ENCODE results near the gene SLC5A9.
A peak's percentile ranks its signal among the peaks of the same experiment; 100 is the strongest.
"Not testable (repeated sequence)": the region's sequence is repeated elsewhere in the genome, so short reads cannot be mapped to it uniquely, and the experiment has no call there.

The SLC5A9 gene

DNA sequence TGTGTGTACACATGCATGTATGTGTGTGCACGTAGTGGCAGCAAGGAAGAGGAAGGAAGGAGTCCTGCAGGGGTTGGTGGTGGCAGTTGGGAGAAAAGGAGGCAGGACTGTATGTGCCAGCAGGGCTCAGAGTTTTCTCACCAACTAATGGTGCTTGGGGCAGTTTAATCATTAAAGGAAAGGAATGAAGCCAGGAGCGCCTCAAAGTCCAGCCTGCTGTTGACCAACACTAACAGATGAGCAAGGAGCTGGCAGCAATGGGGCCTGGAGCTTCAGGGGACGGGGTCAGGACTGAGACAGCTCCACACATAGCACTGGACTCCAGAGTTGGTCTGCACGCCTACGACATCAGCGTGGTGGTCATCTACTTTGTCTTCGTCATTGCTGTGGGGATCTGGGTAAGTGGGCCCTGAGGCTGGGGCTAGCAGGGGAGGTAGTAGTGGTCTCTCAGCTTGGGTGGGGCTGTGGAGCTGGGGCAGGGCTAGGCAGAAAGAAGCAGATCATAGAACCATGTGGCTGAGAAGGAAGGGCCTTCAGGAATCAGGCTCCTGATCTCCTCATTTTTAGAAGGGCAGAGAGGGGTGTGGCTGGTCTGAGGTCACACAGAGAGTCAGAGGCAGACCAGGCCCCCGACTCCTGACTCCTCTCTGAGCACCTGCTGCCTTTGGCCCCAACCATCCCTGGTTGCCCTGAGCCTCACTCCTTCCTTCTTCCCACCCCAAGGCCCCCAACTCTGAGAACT lies at the start of gene SLC5A9:
Gene SLC5A9 (plus strand): TSS at position 216 of the 742 bp plus-strand sequence. CDS start 21 bp downstream, at position 237.
- DNase-seq = no peak

DNA sequence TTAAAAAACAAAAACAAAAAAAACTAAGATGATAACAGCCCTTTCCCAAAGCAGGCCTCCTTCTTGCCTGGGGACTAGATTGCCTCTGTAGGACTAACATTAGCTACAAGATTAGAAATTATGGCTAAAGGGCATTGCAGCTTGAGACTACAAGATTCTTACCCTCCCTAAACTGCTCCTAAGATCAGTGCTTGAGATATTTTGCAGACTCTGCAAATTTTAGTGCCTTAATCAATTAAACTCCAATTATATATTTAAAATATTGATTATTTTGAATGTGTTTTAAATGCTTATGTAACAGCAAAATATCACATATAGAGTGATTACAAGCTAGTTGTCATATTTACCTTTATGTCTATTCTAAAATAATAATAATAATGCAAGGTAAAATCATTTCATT lies 47.4 kb upstream of the SLC5A9 start:
- DNase-seq = no peak

DNA sequence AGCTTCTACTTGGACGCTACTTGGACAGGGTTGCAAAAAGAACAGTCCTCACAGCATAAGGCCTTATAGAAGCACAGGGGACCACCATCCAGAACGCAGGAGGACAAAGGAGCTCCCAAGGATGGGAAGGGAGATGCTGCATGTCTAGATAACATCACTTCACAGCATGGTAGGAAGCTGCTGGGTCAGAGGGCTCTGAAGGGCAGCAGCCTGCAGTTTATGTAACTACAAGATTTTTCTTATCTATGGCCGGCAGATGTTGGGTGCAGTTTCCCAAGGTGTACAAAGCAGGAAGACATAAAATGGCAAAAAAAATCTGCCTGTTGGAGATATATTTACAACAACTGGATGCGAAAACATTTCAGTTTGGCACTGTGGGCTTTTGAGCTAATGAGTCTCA lies 45.3 kb upstream of the SLC5A9 start:
- no peak for DNase-seq

DNA sequence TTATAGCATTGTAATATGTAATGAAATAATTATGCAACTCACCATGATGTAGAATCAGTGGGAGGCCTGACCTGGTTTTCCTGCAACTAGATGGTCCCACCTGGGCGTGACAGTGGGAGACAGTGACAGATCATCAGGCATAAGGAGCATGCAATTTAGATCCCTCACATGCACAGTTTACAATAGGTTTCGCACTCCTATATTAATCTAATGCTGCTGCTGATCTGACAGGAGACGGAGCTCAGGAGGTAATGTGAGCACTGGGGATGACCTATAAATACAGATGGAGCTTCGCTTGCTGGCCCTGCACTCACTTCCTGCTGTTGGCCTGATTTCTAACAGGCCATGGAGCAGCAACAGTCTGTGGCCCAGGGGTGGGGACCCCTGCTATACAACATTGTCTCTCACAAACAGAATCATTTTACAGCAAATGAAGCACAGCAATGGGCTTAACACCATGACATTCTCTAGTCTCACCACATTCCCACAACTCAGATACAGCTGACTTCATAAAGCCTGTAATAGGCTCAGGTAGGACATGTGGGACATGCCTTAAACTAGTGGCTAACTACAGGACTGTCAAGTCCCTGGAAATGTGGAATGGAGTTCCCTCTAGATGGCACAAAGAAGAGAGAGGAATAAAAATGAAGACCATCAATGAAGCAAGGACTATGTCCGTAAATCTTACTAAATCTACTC lies 40.7 kb upstream of the SLC5A9 start:
- DNase-seq = no peak

DNA sequence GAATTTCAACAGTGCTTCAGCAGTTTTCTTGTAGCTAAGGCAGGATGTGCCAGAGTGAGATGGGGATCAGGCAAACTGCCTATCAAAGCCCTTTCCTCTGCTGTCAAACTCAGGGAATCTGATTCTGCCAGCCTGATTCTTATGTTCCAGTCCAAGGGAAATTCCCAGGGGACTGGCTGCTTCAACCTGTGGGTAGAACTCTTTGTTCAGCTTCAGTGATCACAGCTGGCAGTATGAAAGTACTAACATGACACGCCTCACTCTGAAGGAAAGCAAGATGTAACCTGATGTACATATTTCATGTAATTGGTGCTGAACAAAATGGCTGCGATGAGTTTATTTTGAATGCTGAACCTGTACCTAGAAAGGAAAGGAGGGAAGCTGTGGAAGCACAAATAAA lies 40.1 kb upstream of the SLC5A9 start:
- no peak for DNase-seq

DNA sequence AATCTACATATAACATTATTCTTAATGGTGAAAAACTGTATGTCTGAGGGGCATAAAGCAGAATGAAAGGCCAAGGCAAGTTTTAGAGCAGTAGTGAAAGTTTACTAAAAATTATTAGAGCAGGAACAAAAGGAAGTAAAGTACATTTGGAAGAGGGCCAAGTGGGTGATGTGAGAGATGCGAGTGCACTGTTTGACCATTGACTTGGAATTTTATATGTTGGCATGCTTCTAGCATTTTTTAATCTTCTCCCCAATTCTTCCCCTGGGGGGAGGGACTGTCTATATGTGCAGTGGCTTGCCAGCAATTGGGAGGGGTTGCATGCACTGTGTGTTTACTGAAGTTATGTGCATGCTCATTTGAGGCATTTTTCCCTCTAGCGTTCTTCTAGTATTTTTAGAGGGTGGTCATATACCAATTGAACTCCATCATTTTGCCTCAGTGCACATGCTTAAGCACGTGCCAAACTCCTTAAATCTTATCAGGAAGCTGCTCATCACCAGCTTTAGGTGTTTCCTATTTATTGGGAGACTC lies 36.1 kb upstream of the SLC5A9 start:
- DNase-seq = no peak

DNA sequence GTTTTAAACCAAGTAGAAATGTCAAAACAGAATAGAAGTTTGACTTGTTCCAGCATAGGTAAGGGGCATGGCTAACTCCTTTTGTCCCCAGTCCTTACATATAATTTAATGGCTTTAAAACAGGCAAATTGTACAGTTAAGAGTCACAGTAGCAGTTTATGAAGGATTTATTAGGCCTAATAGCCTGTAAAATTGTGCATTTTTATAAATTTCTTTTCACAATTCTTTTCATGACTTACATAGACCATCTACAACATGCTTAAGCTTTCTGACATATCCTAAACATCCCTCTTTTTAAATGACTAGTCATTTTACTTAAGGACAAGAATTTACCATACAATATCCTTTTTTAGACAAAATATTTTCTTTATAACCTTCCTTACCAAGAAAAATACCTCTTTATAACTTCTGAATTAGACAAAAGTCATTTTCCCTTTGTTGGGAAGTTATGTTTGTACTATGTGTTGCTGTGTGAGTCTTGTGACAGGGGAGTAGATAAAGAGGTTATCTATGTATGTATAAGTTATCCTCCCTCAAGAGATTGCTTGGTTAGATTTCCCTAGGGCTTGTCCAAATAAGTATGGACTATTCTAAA lies 34.5 kb upstream of the SLC5A9 start:
- no peak for DNase-seq

DNA sequence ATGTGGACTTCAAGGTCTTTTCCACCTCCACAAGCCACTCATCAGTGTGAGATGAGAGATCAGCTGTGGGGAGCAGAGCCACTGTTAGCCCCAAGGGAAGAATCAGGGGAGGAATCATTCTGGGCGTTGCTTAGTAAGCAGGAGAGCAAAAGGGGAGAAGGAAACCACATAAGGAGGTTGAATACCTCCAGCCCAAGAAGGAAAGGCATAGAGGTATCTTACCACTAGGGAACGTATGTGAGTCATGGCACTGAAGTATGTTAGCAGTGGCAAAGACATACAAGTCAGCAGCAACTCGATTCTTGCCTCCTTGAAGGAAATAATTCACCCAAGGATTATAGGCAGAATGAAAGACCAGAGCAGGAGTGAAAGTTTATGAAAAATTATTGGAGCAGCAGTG lies 31.6 kb upstream of the SLC5A9 start:
- no peak for DNase-seq

DNA sequence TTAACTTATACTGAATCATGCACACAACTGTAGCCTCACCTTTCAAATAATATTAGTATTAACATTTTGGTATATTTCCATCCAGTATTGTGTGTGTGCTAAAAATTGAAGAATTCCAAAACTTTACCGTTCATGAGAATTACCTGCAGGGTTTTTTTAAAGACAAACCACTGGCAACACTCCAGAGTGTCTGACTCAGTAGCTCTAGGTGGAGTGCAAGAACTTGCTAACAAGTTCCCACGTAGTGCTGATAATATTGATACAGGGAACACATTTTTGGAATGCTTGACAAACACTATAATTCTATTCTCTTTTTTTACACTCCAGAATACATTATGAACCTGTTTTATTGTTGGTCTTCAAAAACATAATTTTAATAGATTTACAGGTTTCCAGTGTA lies 27.7 kb upstream of the SLC5A9 start:
- no peak for DNase-seq

DNA sequence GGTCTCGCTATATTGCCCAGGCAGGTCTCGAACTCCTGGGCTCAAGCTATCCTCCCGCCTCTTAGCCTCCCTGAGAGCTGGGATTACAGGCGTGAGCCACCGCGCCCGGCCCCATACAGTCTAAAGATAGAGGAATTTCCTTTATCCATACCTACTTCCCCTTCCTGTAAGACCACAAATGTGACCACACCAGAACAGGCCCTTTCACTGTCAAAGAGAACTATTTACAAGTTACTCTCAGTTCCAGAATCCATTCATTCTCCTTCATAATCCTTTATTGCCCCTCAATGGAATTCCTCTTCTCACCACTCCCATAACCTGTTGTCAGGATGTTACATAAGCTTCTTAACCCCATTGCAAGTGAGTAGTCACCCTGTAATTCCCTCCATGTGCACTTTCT lies 26.3 kb upstream of the SLC5A9 start:
- DNase-seq = no peak

DNA sequence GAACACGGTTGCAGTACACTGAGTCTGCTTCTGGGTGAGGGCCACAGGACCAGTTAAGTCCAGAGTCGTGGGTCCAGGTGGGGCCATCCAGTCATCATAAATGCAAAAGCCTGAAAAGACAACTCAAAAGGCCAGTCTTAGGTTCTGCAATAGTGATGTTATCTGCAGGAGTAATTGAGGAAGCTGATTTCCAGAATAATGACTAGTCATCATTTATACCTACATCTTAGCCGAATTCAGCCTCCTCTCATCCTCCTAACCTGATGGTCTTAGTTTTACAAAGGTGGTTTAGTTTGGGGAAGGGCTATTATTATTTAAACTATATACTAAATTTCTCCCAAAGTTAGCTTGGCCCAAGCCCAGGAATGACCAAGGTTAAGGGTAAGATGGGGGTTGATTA lies 23.5 kb upstream of the SLC5A9 start:
- DNase-seq = no peak

DNA sequence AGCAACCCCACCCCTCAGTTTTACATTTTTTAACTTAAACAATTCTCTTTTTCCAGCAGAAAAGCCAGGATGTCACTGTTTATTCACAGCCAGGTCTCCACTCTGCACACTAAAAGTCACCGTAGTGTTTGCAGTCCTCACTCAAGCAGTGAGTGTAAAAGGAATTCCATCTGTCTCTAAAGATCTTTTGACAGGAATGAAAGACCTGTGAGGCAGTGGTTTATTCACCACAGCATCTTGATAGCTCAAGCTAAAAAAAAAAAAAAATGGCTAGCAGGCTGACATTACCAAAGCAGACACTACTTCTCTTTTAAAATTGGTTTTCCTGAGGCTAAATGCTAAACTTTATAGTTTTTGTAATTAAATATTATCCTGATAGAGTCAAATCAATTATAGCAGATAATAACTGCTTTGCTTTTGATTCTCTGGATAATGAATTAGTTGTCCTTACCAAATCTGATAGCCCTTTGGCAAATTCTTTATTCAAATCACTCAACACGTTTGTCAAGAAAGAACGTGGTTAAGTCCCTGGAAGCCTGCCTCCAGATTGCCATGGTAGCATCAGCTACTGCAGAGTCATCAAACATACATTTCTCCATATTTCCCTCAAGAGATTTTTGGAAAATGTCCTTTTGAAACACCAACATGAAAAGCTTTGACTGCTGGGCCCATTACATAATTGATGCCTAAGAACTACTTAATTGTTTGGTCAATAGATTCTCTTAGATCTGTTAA lies 22.2 kb upstream of the SLC5A9 start:
- DNase-seq = no peak

DNA sequence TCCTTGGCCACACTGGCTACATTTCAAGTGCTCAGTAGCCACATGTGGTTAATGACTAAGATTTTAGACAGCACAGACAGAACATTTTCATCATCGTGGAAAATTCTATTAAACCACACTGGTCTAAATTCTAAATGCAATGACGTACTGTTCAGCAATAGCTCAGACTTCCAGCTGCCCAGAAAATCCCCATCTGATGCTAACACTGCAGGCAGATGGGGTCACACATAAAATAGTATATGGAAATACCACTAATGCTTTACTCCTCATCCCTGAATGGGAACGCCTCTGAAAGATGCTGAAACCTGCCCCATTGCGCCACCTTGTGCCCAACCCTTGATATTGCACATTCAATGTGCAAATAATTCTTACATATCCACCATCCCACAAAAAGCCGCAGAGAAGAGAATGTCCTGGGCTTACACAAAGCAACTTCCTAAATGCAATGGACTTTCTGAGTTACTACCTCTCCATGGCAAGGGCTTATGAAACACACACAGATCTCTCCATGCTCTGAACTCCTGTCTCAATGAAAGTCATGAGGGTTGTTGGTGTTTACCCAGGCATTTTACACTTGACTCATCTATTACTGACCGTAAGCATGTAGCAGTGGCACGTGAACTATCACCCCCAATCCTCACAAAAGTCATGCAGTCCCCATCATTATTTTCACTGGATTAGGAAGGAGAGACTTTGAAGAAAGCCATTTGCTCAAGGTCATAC lies 20.3 kb upstream of the SLC5A9 start:
- peak; percentile 48 for DNase-seq

DNA sequence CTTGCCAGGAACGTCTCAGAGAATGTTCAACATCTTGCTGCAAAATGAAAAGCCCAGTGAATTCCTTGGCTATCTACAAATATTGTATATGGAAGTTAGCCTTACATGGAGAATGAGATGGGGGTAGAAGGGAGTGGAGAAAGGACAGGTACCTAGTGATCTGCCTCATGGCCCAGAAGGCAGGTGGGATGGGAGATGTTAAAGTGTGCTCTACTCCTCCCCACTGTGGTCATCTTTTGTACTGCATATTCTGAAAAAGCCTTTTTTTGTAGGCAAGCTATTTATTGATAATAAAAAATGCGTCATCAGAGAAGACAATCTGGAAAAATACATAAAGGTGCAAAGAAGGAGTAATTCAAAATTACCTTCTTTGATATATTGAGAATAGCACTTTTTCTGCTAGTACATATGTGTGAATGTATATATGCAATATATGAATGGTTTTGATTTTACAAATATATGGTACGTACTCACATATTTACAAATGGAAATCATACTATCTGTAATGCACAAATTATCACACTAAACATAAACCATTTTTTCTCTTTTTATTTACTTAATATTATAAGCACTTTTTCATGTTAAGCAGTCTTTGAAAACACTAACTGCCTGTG lies 19.1 kb upstream of the SLC5A9 start:
- DNase-seq = peak; percentile 16

DNA sequence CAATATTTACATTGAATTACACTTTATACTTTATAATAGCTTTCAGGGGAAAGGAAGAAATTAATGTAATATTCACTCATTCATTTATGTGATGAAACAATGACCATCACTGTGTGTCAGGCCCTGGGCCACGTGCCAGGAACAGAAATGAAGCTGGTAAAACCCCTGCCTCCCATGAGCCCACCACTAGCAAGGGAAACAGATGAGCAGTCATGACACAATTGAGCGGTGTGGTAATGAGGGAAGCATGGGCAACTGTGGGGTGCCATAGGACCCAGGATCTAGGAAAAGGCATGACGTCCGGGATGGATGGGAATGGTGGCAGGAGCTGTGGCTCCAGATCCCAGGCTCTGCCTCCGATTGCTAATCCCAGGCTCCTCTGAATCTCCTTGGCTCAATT lies 17.0 kb upstream of the SLC5A9 start:
- DNase-seq = no peak

DNA sequence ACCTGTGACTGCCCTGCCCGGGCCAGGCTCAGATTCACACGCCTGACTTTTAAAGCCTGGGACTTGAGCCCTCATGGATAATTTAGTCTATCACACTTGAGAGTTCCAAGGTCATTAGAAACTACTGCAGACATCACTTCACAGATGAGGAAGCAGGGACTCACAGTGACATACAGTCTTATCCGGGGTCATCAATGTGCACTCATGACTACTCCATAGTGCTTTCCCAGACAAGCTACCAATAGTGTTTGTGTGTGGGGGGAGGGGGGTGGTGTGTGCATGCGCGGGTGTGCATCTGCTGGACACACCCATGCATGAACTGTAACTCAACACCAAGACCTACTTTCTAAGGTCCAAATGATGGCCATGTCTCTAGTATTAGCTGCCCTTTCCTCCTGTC lies 16.1 kb upstream of the SLC5A9 start:
- no peak for DNase-seq

DNA sequence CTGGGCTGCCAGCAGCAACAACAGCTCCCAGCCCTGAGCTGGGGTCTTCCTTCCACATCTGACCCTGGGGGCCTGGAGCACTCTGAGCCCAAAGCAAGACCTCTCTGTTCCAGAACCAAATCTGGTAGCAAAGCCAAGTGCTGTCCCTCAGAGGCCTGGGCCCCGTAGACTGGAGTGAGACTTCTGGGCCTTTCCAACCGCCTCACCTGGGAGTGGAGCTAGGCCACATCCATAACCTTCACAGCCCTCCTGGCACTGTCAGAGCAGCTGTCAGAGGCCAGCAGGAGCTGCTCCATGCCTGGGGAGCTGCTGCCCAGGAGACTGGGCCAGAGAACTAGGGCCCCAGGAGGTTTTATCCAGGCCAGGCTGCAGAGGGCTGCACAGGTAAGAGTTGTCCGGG lies 15.4 kb upstream of the SLC5A9 start:
- no peak for DNase-seq

DNA sequence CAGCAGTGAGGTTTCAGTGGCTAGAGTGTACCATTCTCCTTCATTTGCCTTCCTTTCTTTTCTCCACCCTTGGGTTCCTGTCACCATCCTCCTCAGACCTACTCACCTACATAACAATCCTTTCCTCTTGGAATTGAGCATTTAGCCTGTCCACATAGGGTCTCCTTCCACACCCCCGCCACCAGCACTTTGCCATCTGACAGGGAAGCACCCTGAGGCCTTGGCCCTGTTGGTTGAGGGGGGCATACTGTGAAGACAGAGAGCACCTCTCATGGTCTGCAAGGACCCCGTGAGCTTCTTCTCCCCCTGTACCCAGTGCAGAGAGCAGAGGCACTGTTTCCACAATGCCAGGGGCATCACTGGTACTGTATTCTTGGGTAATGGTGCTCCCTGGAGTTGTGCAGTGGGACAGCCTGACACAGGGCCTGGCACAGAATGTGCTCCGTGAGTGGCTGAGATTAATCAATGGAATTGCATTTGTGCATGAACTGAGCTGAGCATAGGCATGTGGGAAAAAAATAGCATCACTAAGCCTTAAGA lies 14.9 kb upstream of the SLC5A9 start:
- no peak for DNase-seq

DNA sequence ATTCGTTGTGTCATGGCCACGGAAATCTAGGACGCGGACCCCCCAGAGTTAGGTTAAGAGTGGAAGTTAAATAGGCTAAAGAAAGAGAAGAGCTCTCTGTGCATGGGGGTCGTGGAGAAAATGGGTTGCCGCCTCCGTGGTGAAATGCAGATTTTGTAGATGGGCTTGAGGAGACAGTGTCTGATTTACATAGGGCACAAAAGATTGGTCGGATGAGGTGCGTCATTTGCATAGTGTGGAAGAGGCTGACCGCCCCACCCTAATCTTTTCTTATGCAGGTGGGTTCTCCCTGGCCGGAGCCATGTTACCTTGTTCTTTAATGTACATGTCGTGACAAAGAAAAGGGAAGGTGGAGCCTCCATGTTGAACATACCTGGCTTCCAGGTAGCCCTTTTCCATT lies 14.3 kb upstream of the SLC5A9 start:
- DNase-seq = no peak

DNA sequence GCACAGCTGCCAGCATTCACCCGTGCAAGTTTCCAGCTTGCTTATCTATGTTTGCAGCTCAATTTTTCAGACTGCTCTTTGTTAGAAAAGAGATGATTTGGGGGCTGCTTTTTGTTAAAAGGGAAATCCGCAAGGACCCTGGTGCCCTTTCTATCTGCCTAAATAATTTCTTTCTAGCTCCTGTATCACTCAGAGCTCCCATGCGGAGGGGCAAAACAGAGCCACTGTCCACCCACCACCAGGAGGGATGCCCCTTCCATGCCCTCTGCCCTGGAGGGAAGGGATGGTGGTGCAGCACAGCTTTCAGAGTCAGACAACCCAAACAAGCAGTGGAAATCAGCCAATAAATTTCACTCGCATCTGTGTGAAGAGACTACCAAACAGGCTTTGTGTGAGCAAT lies 13.9 kb upstream of the SLC5A9 start:
- no peak for DNase-seq

DNA sequence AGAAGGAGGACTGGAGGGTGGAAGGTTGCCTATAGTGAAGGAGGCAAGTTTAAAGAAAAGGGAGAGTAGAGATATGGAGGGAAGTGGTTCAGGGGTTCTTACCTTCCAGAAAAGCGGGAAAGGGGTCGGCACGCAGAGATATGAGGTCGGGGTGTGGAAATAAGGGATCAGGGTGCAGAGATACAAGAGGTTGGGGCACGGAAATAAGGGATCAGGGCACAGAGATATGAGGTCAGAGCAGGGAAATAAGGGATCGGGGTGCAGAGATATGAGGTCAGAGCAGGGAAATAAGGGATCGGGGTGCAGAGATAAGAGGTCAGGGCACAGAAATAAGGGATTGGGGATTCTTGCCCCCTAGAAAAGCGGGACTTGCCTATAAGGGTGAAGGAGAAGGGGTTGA lies 9.1 kb upstream of the SLC5A9 start:
- DNase-seq = not testable (repeated sequence)

DNA sequence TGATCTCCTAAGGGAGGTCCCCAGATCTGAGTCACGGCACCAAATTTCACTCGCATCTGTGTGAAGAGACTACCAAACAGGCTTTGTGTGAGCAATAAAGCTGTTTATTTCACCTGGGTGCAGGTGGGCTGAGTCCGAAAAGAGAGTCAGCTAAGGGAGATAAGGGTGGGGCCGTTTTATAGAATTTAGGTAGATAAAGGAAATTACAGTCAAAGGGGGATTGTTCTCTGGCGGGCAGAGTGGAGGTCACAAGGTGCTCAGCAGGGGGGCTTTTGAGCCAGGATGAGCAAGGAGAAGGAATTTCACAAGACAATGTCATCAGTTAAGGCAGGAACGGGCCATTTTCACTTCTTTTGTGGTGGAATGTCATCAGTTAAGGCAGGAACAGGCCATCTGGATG lies 8.2 kb upstream of the SLC5A9 start:
- DNase-seq = not testable (repeated sequence)

Data from CD4-positive, alpha-beta T cell treated with Interleukin-17A for 1 hour (primary cell).